Motor neuron (in vitro differentiated cells): Measurements from ENCODE around the gene ZNF646. TPM values are rescaled to one million over a fixed set of nuclear protein-coding genes. Genes with fewer than 3 reads are reported as not detected.

Experiments
- ATAC-seq, 8 experiments: fragments of 200-7000 bp; cut with Tn5 transposase; replicated peaks in 6 of 8; 2 replicates each; pipeline ENCODE4 v1.8.0; 2021; ENCODE audit warnings: mild to moderate bottlenecking in 8 of 8, moderate library complexity in 8 of 8
- H3K27ac ChIP-seq, 2 donors: fragments of 250-450 bp; sonication (Bioruptor Pico); 2 replicates each; pipeline ENCODE4 v1.9.0; 2021; ENCODE audit warnings: antibody characterized with exemption in 2 of 2, mild to moderate bottlenecking in 2 of 2, moderate library complexity in 1 of 2
- H3K4me1 ChIP-seq, 2 donors: fragments of 250-450 bp; sonication (Bioruptor Pico); replicated peaks in 1 of 2; 2 replicates each; pipeline ENCODE4 v1.6.1; 2021; ENCODE audit warnings: antibody characterized with exemption in 2 of 2, mild to moderate bottlenecking in 2 of 2, moderate library complexity in 1 of 2
- H3K4me3 ChIP-seq, 5 donors: fragments of 250-450 bp; sonication (Bioruptor Pico); 2 replicates each; pipeline ENCODE4 v1.9.0; 2021; ENCODE audit warnings: antibody characterized with exemption in 5 of 5, mild to moderate bottlenecking in 5 of 5, moderate library complexity in 4 of 5
- WGBS, 10 experiments: fragments of 450-650 bp; shearing (Covaris generic); methylation state at CpG; one replicate each; pipeline ENCODE4 v1.0.0; 2022; 5-methylcytosine and 5-hydroxymethylcytosine counted together
- in situ Hi-C, 9 experiments: fragments of 400-800 bp; cut with MboI; loops; one replicate each; pipeline ENCODE4 v1.15.0; 2021; ENCODE audit warnings: low sequenced_read_pairs in 9 of 9, low pct_unique_long_range_greater_than_20kb in 2 of 9; ENCODE audit not compliant: unreplicated experiment in 9 of 9
- total RNA-seq, 8 experiments: library from RNA; unstranded; fragments of 300-600 nt; gene quantifications; 2 replicates each; pipeline versions ENCODE4 v1.2.3 to v1.2.4, GENCODE V29; 2022

Gene ZNF646
- total RNA-seq, 8 experiments from 2014 or later: 9.8 to 23.0 (median 12.6) TPM

DNA sequence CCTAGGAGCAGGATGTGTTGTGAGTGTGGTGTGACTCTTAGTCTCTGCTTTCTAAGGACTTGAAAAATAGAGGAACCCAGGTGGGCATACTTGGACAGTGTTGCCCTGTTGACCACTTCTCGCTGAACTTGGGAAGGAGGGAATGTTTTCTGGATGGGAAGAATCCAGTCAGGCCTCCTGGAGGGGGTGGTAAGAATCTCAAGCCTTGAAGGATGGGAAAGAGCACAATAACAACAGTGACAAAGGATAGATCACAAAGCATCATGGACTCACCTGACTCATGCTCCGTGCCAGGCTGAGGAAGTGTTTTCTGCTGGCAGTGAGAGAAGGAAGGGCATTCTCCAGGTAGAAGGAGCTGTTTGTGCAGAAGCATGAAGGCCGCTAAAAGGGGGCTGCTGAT is 51.6 kb downstream of the ZNF646 start:
- H3K27ac ChIP-seq: no peak overlapping the region
- no peaks in the 10 kb centered on the region for H3K4me1 ChIP-seq
- in situ Hi-C loops: no loop called here
- ATAC-seq: no peak
- WGBS, 10 experiments: 80 to 100% (median 100%) methylated on average over 1 to 2 of the region's 3 CpGs; no CpG with 5 or more reads in 4 of the 10 experiments
- H3K4me3 ChIP-seq: no peak overlapping the region

DNA sequence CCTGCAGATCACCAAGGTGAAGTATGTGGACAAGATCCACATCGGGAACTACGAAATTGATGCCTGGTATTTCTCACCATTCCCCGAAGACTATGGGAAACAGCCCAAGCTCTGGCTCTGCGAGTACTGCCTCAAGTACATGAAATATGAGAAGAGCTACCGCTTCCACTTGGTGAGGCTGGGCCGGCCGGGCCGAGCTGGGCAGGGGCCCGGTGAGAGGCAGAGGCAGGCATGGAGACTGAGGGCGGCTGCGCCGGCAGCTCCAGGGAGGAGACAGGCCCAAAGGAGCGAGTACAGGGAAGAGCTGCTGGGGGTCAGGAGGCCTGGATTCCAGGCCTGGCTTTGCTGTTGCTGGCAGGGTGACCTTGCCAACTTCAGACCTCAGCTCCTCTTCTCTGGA is 53.0 kb downstream of the ZNF646 start:
- ATAC-seq: no peak
- in situ Hi-C loops: no loop called here
- Histone ChIP-seq H3K4me3 (no peak overlapping the region), H3K4me1 (no peaks in the 10 kb centered on the region), H3K27ac (no peak overlapping the region)
- 80 to 100% (median 98%) methylated on average over 1 to 8 of the region's 13 CpGs; no CpG with 5 or more reads in 5 of the 10 experiments for WGBS, 10 experiments

DNA sequence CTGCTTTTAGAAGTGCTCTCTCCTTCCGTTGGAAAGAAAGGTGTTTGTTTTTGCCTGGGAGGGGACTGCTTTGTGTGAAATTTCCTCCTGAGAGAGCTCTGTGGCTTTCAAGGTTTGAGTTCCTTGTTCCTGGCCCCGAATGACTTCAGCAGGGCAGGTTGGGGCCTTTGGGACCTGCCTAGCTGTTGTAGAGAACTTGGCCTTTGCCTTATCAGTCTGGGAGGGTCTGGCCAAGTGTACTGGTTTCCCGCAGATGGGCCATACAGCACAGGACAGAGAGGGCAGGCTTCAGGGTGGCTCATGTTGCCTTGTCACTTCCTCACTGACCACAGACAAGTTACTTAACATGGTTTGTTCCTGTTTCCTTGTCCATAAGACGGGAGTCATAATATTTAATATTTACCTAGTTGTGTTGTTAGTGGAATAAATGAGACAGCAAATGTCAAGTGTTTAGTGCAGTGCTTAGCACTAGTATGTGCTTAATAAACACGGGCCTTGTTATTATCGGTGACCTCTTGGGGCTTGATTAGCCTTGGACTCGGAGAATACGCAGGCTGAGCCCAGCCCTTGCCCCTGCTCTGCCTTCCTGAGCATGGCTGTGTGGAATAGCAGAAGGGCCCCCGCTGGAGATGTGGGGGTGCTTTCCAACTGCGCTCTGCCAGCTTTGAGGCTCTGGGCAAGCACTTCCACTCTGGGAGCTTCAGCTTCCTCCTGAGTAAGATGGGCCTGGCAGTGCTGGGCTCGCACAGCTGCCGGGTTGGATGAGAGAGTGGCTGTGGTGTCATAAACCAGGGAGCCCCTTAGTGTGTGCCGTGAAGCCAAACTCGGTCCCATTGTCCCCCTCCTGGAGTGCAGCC is 54.7 kb downstream of the ZNF646 start:
- peak in 3 of 8 experiments; percentile 21 to 47 (median 37) for ATAC-seq
- in situ Hi-C loops: no loop called here
- Histone ChIP-seq H3K4me3 (no peak overlapping the region), H3K27ac (no peak overlapping the region), H3K4me1 (peaks cover 5 to 6% of the 10 kb centered on the region in 2 donors)
- WGBS, 10 experiments: 44 to 100% (median 83%) methylated on average over 1 to 7 of the region's 14 CpGs; no CpG with 5 or more reads in 3 of the 10 experiments

DNA sequence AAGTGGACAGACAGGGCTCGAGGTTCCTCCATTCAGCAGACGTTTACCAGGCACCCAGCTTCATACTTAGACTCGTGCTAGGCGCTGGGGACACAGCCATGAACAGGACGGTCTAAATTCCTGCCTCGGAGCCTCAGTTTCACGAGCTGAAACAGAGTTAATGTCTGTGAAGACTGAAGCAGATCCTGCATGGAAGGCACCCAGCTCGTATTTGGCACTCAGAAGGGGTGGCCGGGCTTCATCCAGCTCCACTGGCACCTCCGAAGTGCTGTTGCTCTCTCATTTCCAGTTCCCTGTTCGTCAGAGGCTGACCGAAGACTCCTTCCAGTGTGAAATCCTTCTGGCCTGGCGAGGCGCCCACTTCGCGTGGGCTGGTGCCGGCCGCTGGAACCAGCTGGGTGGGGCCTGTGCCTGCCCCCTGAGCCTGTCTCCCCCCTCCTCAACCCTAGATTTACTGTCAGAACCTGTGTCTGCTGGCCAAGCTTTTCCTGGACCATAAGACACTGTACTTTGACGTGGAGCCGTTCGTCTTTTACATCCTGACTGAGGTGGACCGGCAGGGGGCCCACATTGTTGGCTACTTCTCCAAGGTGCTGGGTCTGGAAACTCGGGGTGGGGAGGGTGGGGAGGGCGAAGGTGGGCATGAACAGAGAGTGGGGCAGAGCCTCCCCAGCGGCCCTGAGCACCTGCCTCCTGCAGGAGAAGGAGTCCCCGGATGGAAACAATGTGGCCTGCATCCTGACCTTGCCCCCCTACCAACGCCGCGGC is 55.5 kb downstream of the ZNF646 start:
- in situ Hi-C loops: no loop called here
- whole genome bisulfite sequencing, 10 experiments: 60 to 95% (median 83%) methylated on average over 3 to 14 of the region's 29 CpGs; no CpG with 5 or more reads in 5 of the 10 experiments
- Histone ChIP-seq H3K4me1 (peaks cover 13 to 14% of the 10 kb centered on the region in 2 donors), H3K4me3 (no peak overlapping the region), H3K27ac (no peak overlapping the region)
- ATAC-seq: peak in 1 of 8 experiments; percentile 2

DNA sequence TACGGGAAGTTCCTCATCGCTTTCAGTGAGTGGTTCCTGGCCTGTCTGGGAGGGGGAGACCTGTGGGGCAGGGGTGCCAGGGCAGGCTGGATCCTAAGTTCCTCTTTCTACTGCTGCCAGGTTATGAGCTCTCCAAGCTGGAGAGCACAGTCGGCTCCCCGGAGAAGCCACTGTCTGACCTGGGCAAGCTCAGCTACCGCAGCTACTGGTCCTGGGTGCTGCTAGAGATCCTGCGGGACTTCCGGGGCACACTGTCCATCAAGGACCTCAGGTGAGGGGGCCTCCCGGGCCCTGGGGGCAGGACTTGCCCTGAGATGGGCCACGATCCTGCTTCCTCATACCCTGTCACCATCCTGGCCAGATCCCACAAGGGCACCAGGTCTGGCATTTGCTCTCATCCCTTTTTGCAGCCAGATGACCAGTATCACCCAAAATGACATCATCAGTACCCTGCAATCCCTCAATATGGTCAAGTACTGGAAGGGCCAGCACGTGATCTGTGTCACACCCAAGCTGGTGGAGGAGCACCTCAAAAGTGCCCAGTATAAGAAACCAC is 56.2 kb downstream of the ZNF646 start:
- no peak for ATAC-seq
- Histone ChIP-seq H3K27ac (no peak overlapping the region), H3K4me1 (peaks cover 19 to 21% of the 10 kb centered on the region in 2 donors), H3K4me3 (no peak overlapping the region)
- 100% methylated on average over 1 to 2 of the region's 10 CpGs; no CpG with 5 or more reads in 7 of the 10 experiments for WGBS, 10 experiments
- in situ Hi-C loops: no loop called here

DNA sequence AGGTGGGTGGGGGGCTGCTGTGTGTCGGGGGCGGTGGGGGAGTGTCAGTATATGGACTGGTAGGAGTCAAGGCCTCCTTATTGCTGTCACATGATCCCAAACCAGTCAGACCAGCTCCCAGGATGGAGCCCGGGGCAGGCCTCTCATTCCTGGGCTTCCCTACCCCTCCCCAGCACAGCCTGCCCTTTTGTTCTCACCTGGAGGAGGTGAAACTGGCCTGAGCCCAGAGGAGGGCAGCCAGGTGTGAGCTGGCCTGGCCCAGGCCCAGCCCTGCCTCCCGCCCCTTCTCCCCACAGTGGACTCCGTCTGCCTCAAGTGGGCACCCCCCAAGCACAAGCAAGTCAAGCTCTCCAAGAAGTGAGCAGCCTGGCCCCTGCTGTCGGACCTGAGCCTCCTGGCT is 56.7 kb downstream of the ZNF646 start:
- in situ Hi-C loops: no loop called here
- 100% methylated on average over 2 of the region's 6 CpGs; no CpG with 5 or more reads in 9 of the 10 experiments for WGBS, 10 experiments
- Histone ChIP-seq H3K4me3 (no peak overlapping the region), H3K4me1 (peaks cover 19 to 25% of the 10 kb centered on the region in 2 donors), H3K27ac (no peak overlapping the region)
- no peak for ATAC-seq

DNA sequence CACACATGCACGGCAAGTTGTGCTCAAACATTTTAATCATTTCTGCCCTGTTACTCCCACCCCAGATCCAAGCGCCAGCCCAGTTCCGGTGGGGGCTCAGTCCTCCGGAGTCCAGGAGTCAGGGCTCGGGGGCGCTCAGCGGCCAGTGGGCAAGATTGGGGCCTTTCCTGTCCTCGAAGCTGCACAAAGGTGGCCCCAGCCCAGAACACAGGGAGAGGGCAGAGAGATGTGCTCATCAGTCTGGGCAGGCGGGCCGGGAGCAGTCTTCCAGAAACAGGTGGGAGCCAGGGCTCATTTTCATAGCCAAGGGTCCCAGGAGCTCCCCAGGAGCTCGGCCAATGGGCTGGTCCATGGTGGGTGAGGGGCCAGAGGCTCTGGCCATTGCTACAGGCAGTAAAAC is 57.2 kb downstream of the ZNF646 start:
- H3K27ac ChIP-seq: no peak overlapping the region
- 81 to 100% (median 94%) methylated on average over 3 to 4 of the region's 11 CpGs; no CpG with 5 or more reads in 7 of the 10 experiments for WGBS, 10 experiments
- H3K4me1 ChIP-seq: peaks cover 19 to 25% of the 10 kb centered on the region in 2 donors
- ATAC-seq: no peak
- no peak overlapping the region for H3K4me3 ChIP-seq
- in situ Hi-C loops: no loop called here

DNA sequence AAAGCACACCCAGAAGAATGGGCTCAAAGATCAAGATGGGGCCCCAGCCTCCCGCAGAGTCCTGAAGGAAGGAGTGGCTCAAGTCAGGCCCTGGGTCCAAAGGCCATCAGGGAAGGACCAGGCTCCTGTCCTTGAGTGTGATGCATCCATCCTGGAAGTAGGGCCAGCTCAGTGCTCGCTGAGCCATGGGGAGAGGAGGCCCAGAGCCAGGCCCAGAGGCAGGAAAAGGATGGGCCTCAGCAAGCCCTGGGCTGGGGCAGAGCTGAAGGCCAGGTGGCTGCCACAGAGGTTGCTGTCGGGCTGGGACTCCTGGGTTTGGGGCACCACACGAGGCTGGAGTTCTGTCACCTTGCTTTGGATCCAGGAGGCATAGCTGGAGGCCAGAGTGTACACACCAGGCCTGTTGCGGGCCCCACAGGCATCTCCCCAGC is 57.6 kb downstream of the ZNF646 start:
- no peak for ATAC-seq
- in situ Hi-C loops: no loop called here
- no peak overlapping the region for H3K4me3 ChIP-seq

DNA sequence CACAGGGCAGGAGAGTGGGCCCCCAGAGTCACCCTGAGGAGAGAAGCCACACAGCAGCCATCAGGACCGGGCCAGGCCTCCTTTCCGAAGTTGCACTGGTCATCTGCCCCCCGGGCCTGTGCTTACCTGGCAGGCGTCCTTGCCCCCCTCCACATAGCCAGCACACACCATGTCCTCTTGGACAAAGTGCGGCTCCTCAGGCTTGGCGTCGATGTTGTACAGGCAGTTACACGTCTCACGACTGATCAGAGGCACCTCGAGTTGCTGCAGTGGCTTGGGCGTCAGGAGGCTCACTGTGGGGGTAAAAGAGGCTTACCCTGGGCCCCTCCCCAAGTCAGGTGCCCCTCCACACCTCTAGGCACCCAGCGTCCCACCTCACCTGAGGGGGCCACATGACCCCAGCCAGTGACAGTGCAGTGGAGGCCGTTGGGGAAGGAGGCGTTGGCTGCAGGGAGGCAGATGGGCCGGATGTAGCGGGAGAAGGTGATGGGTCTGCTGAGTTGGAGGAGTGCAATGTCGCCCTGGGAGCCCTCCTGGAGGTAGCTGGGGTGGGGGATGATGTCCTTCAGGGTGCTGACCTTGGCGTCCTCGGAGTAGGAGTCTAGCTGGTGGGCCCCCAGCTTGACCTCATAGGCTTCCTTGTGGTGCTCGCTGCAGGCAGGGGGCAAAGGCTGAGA is 58.2 kb downstream of the ZNF646 start:
- 88% methylated on average over 5 of the region's 20 CpGs; no CpG with 5 or more reads in 9 of the 10 experiments for WGBS, 10 experiments
- in situ Hi-C loops: no loop called here
- no peak for ATAC-seq
- H3K27ac ChIP-seq: no peak overlapping the region
- peaks cover 19 to 25% of the 10 kb centered on the region in 2 donors for H3K4me1 ChIP-seq
- H3K4me3 ChIP-seq: no peak overlapping the region

More for the DNA sequence above, 57.6 kb downstream of the ZNF646 start:
- H3K4me1 ChIP-seq: peaks cover 19 to 25% of the 10 kb centered on the region in 2 donors
- 58 to 100% (median 100%) methylated on average over 1 to 2 of the region's 5 CpGs; no CpG with 5 or more reads in 6 of the 10 experiments for WGBS, 10 experiments
- no peak overlapping the region for H3K27ac ChIP-seq

DNA sequence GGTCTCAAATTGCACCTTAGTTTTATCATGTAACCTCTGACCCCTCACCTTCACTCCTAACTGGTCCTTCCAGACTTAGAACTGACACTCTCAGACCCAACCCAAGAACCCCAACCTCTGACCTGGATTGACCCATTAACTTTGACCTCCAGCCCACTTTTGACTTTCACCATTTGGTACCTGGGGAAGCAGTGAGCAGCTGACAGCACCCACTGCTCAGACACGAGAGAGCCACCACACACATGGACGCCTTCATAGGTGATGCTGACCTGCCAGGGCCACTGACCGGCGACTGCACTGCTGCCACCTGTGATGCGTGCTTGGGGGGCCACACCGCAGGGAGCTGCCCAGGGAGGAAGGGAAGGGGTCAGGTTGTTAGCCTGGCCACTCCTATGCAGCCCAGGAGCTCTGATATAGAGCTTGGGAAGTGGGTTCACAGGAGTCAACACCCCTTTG is 58.9 kb downstream of the ZNF646 start:
- Histone ChIP-seq H3K4me1 (peaks cover 19 to 25% of the 10 kb centered on the region in 2 donors), H3K4me3 (no peak overlapping the region), H3K27ac (no peak overlapping the region)
- no peak for ATAC-seq
- in situ Hi-C loops: no loop called here
- WGBS, 10 experiments: 76 to 100% (median 93%) methylated on average over 1 to 5 of the region's 6 CpGs; no CpG with 5 or more reads in 5 of the 10 experiments
